ENCODE measurements around the gene RCOR1.
"Not testable (repeated sequence)": the region's sequence is repeated elsewhere in the genome, so short reads cannot be mapped to it uniquely, and the experiment has no call there.

RCOR1 gene

GRCh38 chr14:102633906-102634595, 41.6 kb downstream of the RCOR1 start:
- H3K4me3 ChIP-seq (ENCODE audit: low read depth, low read length): no peak overlapping the region
- POLR2A ChIA-PET: no interaction called here
- DNase-seq (ENCODE audit: low read depth, low spot score): no peak
- TF ChIP-seq CTCF (IDR thresholded peaks at IDR 0.05; ENCODE audit: insufficient read depth, low read length, missing control alignments): no peak
- CTCF ChIA-PET: interaction anchor here (1.0 kb wide), 1 partner anchor 39 kb away, joined by 4 read pairs; no protein-coding TSS in a partner anchor

GRCh38 chr14:102639611-102640010, 47.2 kb downstream of the RCOR1 start:
- H3K4me3 ChIP-seq (ENCODE audit: low read depth, low read length); POLR2A ChIA-PET; DNase-seq (ENCODE audit: low read depth, low spot score): not testable (repeated sequence)
- CTCF ChIA-PET: interaction anchor here (1.2 to 2.1 kb wide), 2 partner anchors 45 kb away, joined by 3 to 7 read pairs; no protein-coding TSS in a partner anchor

GRCh38 chr14:102644523-102644922, 52.1 kb downstream of the RCOR1 start:
- ChIA-PET CTCF (interaction anchor here (1.4 to 3.0 kb wide), 2 partner anchors 34 to 50 kb away, joined by 4 to 9 read pairs; no protein-coding TSS in a partner anchor), POLR2A (no interaction called here)
- no peak for TF ChIP-seq CTCF (IDR thresholded peaks at IDR 0.05; ENCODE audit: insufficient read depth, low read length, missing control alignments)
- no peak for DNase-seq (ENCODE audit: low read depth, low spot score)
- no peak overlapping the region for H3K4me3 ChIP-seq (ENCODE audit: low read depth, low read length)

GRCh38 chr14:102645746-102646440, 53.4 kb downstream of the RCOR1 start:
- no peak overlapping the region for H3K4me3 ChIP-seq (ENCODE audit: low read depth, low read length)
- CTCF ChIA-PET: interaction anchor here (0.7 to 3.0 kb wide), 6 partner anchors 9 to 496 kb away, joined by 3 to 9 read pairs (median 4); no protein-coding TSS in a partner anchor
- POLR2A ChIA-PET: no interaction called here
- no peak for TF ChIP-seq CTCF (IDR thresholded peaks at IDR 0.05; ENCODE audit: insufficient read depth, low read length, missing control alignments)
- DNase-seq (ENCODE audit: low read depth, low spot score): no peak

GRCh38 chr14:102646615-102647014, 54.2 kb downstream of the RCOR1 start:
- ChIA-PET CTCF (interaction anchor here (1.0 to 3.0 kb wide), 4 partner anchors 9 to 52 kb away, joined by 3 to 9 read pairs (median 5); no protein-coding TSS in a partner anchor), POLR2A (no interaction called here)
- no peak overlapping the region for H3K4me3 ChIP-seq (ENCODE audit: low read depth, low read length)
- no peak for DNase-seq (ENCODE audit: low read depth, low spot score)
- TF ChIP-seq CTCF (IDR thresholded peaks at IDR 0.05; ENCODE audit: insufficient read depth, low read length, missing control alignments): no peak

- no peak for DNase-seq (ENCODE audit: low read depth, low spot score)
- no peak overlapping the region for H3K4me3 ChIP-seq (ENCODE audit: low read depth, low read length)
- CTCF ChIA-PET: interaction anchor here (1.0 to 1.4 kb wide), 4 partner anchors 9 to 128 kb away, joined by 3 to 4 read pairs (median 4); no protein-coding TSS in a partner anchor
- TF ChIP-seq CTCF (IDR thresholded peaks at IDR 0.05; ENCODE audit: insufficient read depth, low read length, missing control alignments): no peak
- POLR2A ChIA-PET: interaction anchor here (0.6 kb wide), 1 partner anchor 10 kb away, joined by 3 read pairs; no protein-coding TSS in a partner anchor
Observed at GRCh38 chr14:102652194-102652593, 59.7 kb downstream of the RCOR1 start.

All from AG04449 (cell line).